C4-2B (cell line): ENCODE data around the gene SPAG17.

ENCODE experiments used
- H3K27ac ChIP-seq: fragments of 450-650 bp; 2 replicates; pipeline ENCODE4 v1.5.1; 2017
- CTCF ChIP-seq: fragments of 450-650 bp; conservative IDR thresholded peaks from 2 replicates; pipeline ENCODE4 v1.5.1; 2017; ENCODE audit warnings: mild to moderate bottlenecking
- ZFX ChIP-seq: fragments of 450-650 bp; IDR thresholded peaks from 2 replicates; pipeline ENCODE4 v1.6.1; 2017

The SPAG17 gene

GRCh38 chr1:118169016-118169415, 16.0 kb downstream of the SPAG17 start:
- no peak overlapping the region for H3K27ac ChIP-seq
- TF ChIP-seq ZFX (no peak), CTCF (no peak)

- H3K27ac ChIP-seq = no peak overlapping the region
- TF ChIP-seq CTCF = no peak
- no peak for TF ChIP-seq ZFX
Measured at GRCh38 chr1:118160806-118161205, 24.2 kb downstream of the SPAG17 start.

DNA sequence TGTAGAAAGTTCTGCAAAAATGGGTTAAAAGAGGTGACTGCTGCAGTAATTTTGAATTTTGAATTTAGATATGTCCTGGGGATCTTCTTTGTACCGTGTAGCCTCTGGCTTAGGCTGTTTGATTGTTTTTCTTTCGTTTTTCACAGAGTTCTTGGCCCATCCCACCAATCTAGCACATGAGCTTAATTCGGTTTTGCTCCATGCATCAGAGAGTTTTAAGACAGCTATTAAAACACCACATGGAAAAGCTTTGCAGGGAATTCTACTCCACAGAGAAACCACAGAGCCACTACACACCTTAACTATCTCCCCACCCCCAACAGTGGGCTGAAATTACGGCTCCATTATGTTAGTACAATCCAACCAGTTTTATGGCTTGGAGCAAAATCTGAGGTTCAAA, 25.5 kb downstream of the SPAG17 start:
- TF ChIP-seq ZFX (no peak), CTCF (no peak)
- no peak overlapping the region for H3K27ac ChIP-seq

- TF ChIP-seq ZFX (no peak), CTCF (no peak)
- no peak overlapping the region for H3K27ac ChIP-seq
Measured at GRCh38 chr1:118158924-118159323, 26.1 kb downstream of the SPAG17 start.

GRCh38 chr1:118157506-118157905, 27.5 kb downstream of the SPAG17 start:
- H3K27ac ChIP-seq = no peak overlapping the region
- TF ChIP-seq CTCF (no peak), ZFX (no peak)

GRCh38 chr1:118155106-118155505, 29.9 kb downstream of the SPAG17 start:
- no peak for TF ChIP-seq CTCF
- TF ChIP-seq ZFX = no peak
- H3K27ac ChIP-seq = no peak overlapping the region

DNA sequence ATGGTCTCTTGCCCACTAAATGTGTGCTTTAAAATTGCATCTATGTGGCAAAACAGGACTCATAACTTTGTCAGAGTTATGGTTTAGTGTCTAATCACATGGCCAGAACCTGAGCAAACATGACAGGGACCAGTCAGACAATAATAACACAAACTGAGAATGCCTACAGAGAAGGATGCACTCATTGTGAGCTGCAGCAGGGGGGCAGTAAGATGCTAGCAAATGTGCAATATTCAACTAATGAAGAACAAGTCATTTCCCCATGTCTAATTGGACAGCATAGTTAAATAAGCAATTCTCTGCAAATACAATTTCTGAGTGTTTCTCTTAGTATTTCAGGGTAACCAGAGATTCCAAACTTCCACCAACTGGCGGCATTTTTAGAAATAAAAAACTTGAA, 30.8 kb downstream of the SPAG17 start:
- H3K27ac ChIP-seq = no peak overlapping the region
- TF ChIP-seq ZFX (no peak), CTCF (peak; percentile 75)
